Heart left ventricle (tissue), 13 donors: Measurements from ENCODE around the gene SYNDIG1L.

Experiments
- CTCF ChIP-seq, 12 donors: fragments of 200-600 bp; sonication (generic) in 4 of 12; IDR thresholded peaks; one replicate each; pipeline versions ENCODE4 v1.5.0 to v1.8.0; 2018 to 2022; ENCODE audit warnings: antibody characterized with exemption in 12 of 12, mild to moderate bottlenecking in 5 of 12
- POLR2A ChIP-seq, 2 donors: fragments of 450-650 bp; IDR thresholded peaks; one replicate each; pipeline ENCODE4 v1.6.1; 2017; ENCODE audit warnings: antibody characterized with exemption in 2 of 2, mild to moderate bottlenecking in 2 of 2, moderate library complexity in 2 of 2
- donor health status: ischemic (EF 13 %, LVEDD 7.1; RV severe dilation, severe dysfunction).
- donor health status: DM: no; HTN: yes; CAD: no.
- donor health status: DM: no; HTN: no; CAD: no.
- donor health status: ischemic (EF 25% LVEDD 6.9; RV normal size, moderate dysfunction).
- donor health status: ischemic (EF 25% LVEDD 5.7; RV mildly dilated, moderate dysfunction).
- donor health status: ischemic (EF 35%, LVEDD 5.7; RV mildly dilated, moderate dysfunction).
- donor health status: nonischemic (EF 11% LVEDD 7.7; RV severe dilation, severe dysfunction).
- donor health status: DM: yes; HTN: yes; CAD: no.
- donor health status: PGD.
- donor health status: ischemic (EF 29% LVEDD 5.4; RV normal size, mild dysfunction).
- donor health status: nonischemic (EF 23%, LVEDD 6.1; RV moderate dilation, normal function).

DNA sequence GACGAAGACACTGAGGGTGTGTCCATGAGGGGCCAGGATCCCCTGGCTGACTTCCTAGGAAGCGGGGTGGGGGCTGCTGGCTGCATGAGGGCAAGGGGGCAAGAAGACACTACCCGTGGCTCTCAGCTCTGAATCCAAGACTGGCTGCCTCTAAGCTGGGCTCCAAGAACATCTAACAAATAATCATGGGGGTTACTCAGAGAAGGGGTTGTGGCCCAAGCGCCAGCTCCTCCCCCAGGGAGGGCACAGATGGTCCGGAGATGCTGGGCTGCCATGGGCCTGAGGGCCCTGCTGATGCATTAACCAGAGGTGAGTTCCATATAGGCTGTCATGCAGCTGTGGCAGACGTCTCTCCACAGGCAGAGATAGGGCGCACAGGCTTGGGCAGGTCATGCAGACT, 14.3 kb downstream of the SYNDIG1L start:
- TF ChIP-seq POLR2A (IDR thresholded peaks at IDR 0.05) (no peak), CTCF (IDR thresholded peaks at IDR 0.05) (no peak)
